ENCODE measurements around the gene NFIB. TPM values are rescaled to one million over a fixed set of nuclear protein-coding genes. Genes with fewer than 3 reads are reported as not detected.

The NFIB gene
- total and polyA plus RNA-seq, 2 of the 13 experiments (the other 11 are each of a cell fraction or from before 2014, with no cell fraction given): 0.98 to 4.6 TPM

GRCh38 chr9:14315875-14316601 is 2.1 kb upstream of the NFIB start:
- ChIA-PET CTCF (ENCODE audit: low intra/inter-chr PET ratio, low total read pairs) (no interaction called here), POLR2A (no interaction called here)
- BruUV-seq (replicated peaks): no TSS peak
- WGBS (ENCODE audit: low lambda C conversion rate): 21% methylated on average over 26 of the region's 42 CpGs
- peak overlapping the region; percentile 66 to 68 (median 68) for H3K4me3 ChIP-seq (replicated peaks in 1 of 3; ENCODE audit: insufficient read depth in 1 of 3, low read depth in 2 of 3, low read length in 3 of 3)
- H3K4me2 ChIP-seq (ENCODE audit: low read depth, low read length): peak overlapping the region; percentile 72
- DNase-seq (ENCODE audit: low spot score) (no peak), FAIRE-seq (no peak), ATAC-seq (peak; percentile 25)
- H3K36me3 ChIP-seq (replicated peaks in 1 of 2; ENCODE audit: control insufficient read depth in 1 of 2, insufficient read depth in 2 of 2, low read length in 2 of 2): no peaks in the 10 kb centered on the region
- H3K9me3 ChIP-seq (ENCODE audit: low read length): no peaks in the 10 kb centered on the region
- H3K4me1 ChIP-seq (ENCODE audit: insufficient read depth, low read length): peaks cover 37% of the 10 kb centered on the region
- H3K27me3 ChIP-seq (ENCODE audit: control insufficient read depth in 1 of 2, insufficient read depth in 2 of 2, low read length in 2 of 2): no peaks in the 10 kb centered on the region; a peak in 1 of 5 replicates
- in situ Hi-C loops (cut with HindIII; ENCODE audit: extremely low pct_ligation_motif_present, low pct_unique_long_range_greater_than_20kb) (no loop called here), intact Hi-C loops (cut with micrococcal nuclease; ENCODE audit: unreplicated experiment) (no loop called here)
- peaks cover 16% of the 10 kb centered on the region for H3K79me2 ChIP-seq (ENCODE audit: insufficient read depth, low read length)
- H4K20me1 ChIP-seq (ENCODE audit: insufficient read depth, low read length): no peaks in the 10 kb centered on the region
- peak overlapping the region; percentile 56 for H3K9ac ChIP-seq (ENCODE audit: insufficient read depth, low read depth, low read length)
- no peak overlapping the region for H2AFZ ChIP-seq (ENCODE audit: low read length)
- peak overlapping the region; percentile 59 for H3K27ac ChIP-seq (ENCODE audit: extremely low read length, insufficient read depth, low read length)
- TF ChIP-seq, protein P1, sequence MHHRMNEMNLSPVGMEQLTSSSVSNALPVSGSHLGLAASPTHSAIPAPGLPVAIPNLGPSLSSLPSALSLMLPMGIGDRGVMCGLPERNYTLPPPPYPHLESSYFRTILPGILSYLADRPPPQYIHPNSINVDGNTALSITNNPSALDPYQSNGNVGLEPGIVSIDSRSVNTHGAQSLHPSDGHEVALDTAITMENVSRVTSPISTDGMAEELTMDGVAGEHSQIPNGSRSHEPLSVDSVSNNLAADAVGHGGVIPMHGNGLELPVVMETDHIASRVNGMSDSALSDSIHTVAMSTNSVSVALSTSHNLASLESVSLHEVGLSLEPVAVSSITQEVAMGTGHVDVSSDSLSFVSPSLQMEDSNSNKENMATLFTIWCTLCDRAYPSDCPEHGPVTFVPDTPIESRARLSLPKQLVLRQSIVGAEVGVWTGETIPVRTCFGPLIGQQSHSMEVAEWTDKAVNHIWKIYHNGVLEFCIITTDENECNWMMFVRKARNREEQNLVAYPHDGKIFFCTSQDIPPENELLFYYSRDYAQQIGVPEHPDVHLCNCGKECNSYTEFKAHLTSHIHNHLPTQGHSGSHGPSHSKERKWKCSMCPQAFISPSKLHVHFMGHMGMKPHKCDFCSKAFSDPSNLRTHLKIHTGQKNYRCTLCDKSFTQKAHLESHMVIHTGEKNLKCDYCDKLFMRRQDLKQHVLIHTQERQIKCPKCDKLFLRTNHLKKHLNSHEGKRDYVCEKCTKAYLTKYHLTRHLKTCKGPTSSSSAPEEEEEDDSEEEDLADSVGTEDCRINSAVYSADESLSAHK (CRISPR knock-in tag; IDR thresholded peaks at IDR 0.05; ENCODE audit: borderline replicate concordance): no peak
- TF ChIP-seq MTF1 (CRISPR knock-in tag; IDR thresholded peaks at IDR 0.05): no peak
- no peak for TF ChIP-seq NONO (IDR thresholded peaks at IDR 0.05)
- 0 out of 2 replicates have a peak, but pooled peaks have one; percentile 23 for TF ChIP-seq NONO (CRISPR knock-in tag; conservative IDR thresholded peaks at IDR 0.05)
- TF ChIP-seq IKZF5 (CRISPR knock-in tag; IDR thresholded peaks at IDR 0.05): no peak
- no peak for TF ChIP-seq ZFP91 (CRISPR knock-in tag; IDR thresholded peaks at IDR 0.05; ENCODE audit: borderline replicate concordance)
- TF ChIP-seq, protein P2, sequence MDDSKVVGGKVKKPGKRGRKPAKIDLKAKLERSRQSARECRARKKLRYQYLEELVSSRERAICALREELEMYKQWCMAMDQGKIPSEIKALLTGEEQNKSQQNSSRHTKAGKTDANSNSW (CRISPR knock-in tag; IDR thresholded peaks at IDR 0.05; ENCODE audit: borderline replicate concordance): no peak
- TF ChIP-seq MTA3 (CRISPR knock-in tag; IDR thresholded peaks at IDR 0.05): no peak
- TF ChIP-seq SAP130 (CRISPR knock-in tag; IDR thresholded peaks at IDR 0.05; ENCODE audit: low read depth): no peak
- TF ChIP-seq CEBPB (IDR thresholded peaks at IDR 0.05; ENCODE audit: borderline replicate concordance, low read depth, low read length): no peak
- no peak for TF ChIP-seq FIP1L1 (IDR thresholded peaks at IDR 0.05; ENCODE audit: borderline replicate concordance, insufficient read depth, low read depth, low read length)
- no peak for TF ChIP-seq TRIM24 (CRISPR knock-in tag; IDR thresholded peaks at IDR 0.05)
- TF ChIP-seq ZSCAN12 (CRISPR knock-in tag; IDR thresholded peaks at IDR 0.05): no peak
- TF ChIP-seq PHF5A (CRISPR knock-in tag; IDR thresholded peaks at IDR 0.05; ENCODE audit: low read depth, unreplicated experiment): no peak
- TF ChIP-seq KAT8 (CRISPR knock-in tag; IDR thresholded peaks at IDR 0.05): no peak
- no peak for TF ChIP-seq POLR2G (IDR thresholded peaks at IDR 0.05; ENCODE audit: low read depth, low read length)
- TF ChIP-seq SSRP1 (CRISPR knock-in tag; IDR thresholded peaks at IDR 0.05): no peak
- no peak for TF ChIP-seq SIX1 (CRISPR knock-in tag; IDR thresholded peaks at IDR 0.05; ENCODE audit: borderline replicate concordance)
- peak; percentile 16 for TF ChIP-seq AGO1 (IDR thresholded peaks at IDR 0.05; ENCODE audit: low read depth, low read length, poor library complexity, severe bottlenecking)
- no peak for TF ChIP-seq RFXAP (CRISPR knock-in tag; IDR thresholded peaks at IDR 0.05; ENCODE audit: borderline replicate concordance)
- no peak for TF ChIP-seq HMGA1 (CRISPR knock-in tag; conservative IDR thresholded peaks at IDR 0.05)

All from HepG2 (cell line).